Adrenal gland (tissue), 12 donors: ENCODE results near the gene FNIP2. TPM values are rescaled to one million over a fixed set of nuclear protein-coding genes. Genes with fewer than 3 reads are reported as not detected.
A peak's percentile ranks its signal among the peaks of the same experiment; 100 is the strongest.
"Not testable (repeated sequence)": the region's sequence is repeated elsewhere in the genome, so short reads cannot be mapped to it uniquely, and the experiment has no call there.

Experiments used
- DNase-seq, 7 donors: peaks; one replicate each; pipeline ENCODE4 v3.0.0-alpha.2; 2019 to 2020
- H3K27ac ChIP-seq, 5 donors: fragments of 200-600 bp; sonication (generic) in 4 of 5; 1 replicate in 3 of 5; 2 replicates in 2 of 5; pipeline versions ENCODE4 v1.5.1 to v1.8.0; 2016 to 2020; ENCODE audit warnings: mild to moderate bottlenecking in 1 of 5
- H3K27me3 ChIP-seq: fragments of 200-600 bp; 2 replicates; pipeline ENCODE4 v1.8.0; 2021
- H3K36me3 ChIP-seq, 2 donors: fragments of 200-600 bp; replicated peaks in 1 of 2; 1 replicate in 1 of 2; 2 replicates in 1 of 2; pipeline versions ENCODE4 v1.5.1 to v1.8.0; 2018 to 2022
- H3K4me1 ChIP-seq, 2 donors: fragments of 200-600 bp; replicated peaks in 1 of 2; 1 replicate in 1 of 2; 2 replicates in 1 of 2; pipeline versions ENCODE4 v1.5.1 to v1.8.0; 2018 to 2021
- H3K4me3 ChIP-seq, 4 donors: fragments of 200-600 bp; sonication (generic) in 3 of 4; one replicate each; pipeline ENCODE4 v1.5.1; 2016 to 2018
- H3K9me3 ChIP-seq, 3 donors: fragments of 200-600 bp; sonication (generic) in 1 of 3; replicated peaks in 1 of 3; 1 replicate in 2 of 3; 2 replicates in 1 of 3; pipeline versions ENCODE4 v1.5.1 to v1.8.0; 2016 to 2021
- CTCF ChIP-seq, 6 experiments: fragments of 450-650 bp in 4 of 6; fragments of 200-600 bp in 2 of 6; sonication (generic) in 1 of 6; IDR thresholded peaks; 1 replicate in 5 of 6; 2 replicates in 1 of 6; pipeline versions ENCODE4 v1.5.1 to v1.8.0; 2016 to 2021; ENCODE audit warnings: antibody characterized with exemption in 6 of 6, mild to moderate bottlenecking in 2 of 6, moderate library complexity in 1 of 6
- POLR2A ChIP-seq, 2 donors: fragments of 450-650 bp; IDR thresholded peaks; one replicate each; pipeline ENCODE4 v1.6.1; 2017; ENCODE audit warnings: antibody characterized with exemption in 2 of 2, mild to moderate bottlenecking in 2 of 2, moderate library complexity in 1 of 2
- WGBS, 4 donors: extraction: QIAGEN DNeasy Blood & Tissue Kit in 2 of 4; methylation state at CpG; one replicate each; pipeline versions ENCODE4 v1.1.5 to v1.1.7; 2013 to 2017; 5-methylcytosine and 5-hydroxymethylcytosine counted together
- intact Hi-C, 2 donors: fragments of 100-400 bp; cut with DNase I; formaldehyde crosslinking; loops; one replicate each; pipeline versions ENCODE4 v1.14.1 to v1.15.0; 2022 to 2023
- polyA plus RNA-seq, 3 donors: library from polyadenylated mRNA; stranded (reverse); fragments of 200-250 nt in 2 of 3; fragments of 350-450 nt in 1 of 3; fragmentation: Illumina TruSeq in 1 of 3; extraction: RNeasy Lipid Tissue Mini Kit (QIAGEN cat#74804) in 1 of 3; gene quantifications; one replicate each; pipeline ENCODE4 v1.2.3, GENCODE V29; 2013 to 2014
- total RNA-seq, 9 donors: library from RNA; depleted of rRNA in 4 of 9; stranded (reverse); fragments of >200 nt in 4 of 9; fragments of 120-200 nt in 1 of 9; fragmentation: NEBNext Ultra II Directional in 1 of 9; extraction: Animal tissue kit (Norgen Biotek cat#: 25700) in 1 of 9; gene quantifications; one replicate each; pipeline versions ENCODE4 v1.1.0 to v1.2.4, GENCODE V29; 2013 to 2023
- donor health status: healthy with polysubstance abuse.
- donor health status: Bipolar disorder and iron deficiency.
- donor health status: DM: yes; HTN: yes; CAD: no.
- donor health status: DM: no; HTN: no; CAD: no.
- donor health status: DM: no; HTN: no; CAD: no.
- donor health status: DM: yes; HTN: yes; CAD: no.

Gene FNIP2
- total and polyA plus RNA-seq, 12 donors, result 3.5 to 39.4 (median 27.1) TPM

GRCh38 chr4:158875455-158875854 is 106.6 kb downstream of the FNIP2 start:
- Histone ChIP-seq H3K4me3 (no peak overlapping the region), H3K27me3 (no peaks in the 10 kb centered on the region), H3K9me3 (no peaks in the 10 kb centered on the region), H3K36me3 (no peaks in the 10 kb centered on the region), H3K27ac (no peak overlapping the region), H3K4me1 (peaks cover 0 to 8% of the 10 kb centered on the region in 2 donors)
- no peak for TF ChIP-seq CTCF (IDR thresholded peaks at IDR 0.05)
- TF ChIP-seq POLR2A (IDR thresholded peaks at IDR 0.05), result no peak
- intact Hi-C loops, result no loop called here
- 82 to 96% (median 87%) methylated on average over 1 of the region's 1 CpG for WGBS, 4 donors
- DNase-seq, result no peak

GRCh38 chr4:158877069-158877468 is 108.2 kb downstream of the FNIP2 start:
- Histone ChIP-seq H3K4me1 (no peaks in the 10 kb centered on the region), H3K4me3 (no peak overlapping the region), H3K27ac (no peak overlapping the region), H3K36me3 (no peaks in the 10 kb centered on the region), H3K27me3 (no peaks in the 10 kb centered on the region), H3K9me3 (no peaks in the 10 kb centered on the region)
- WGBS, 4 donors, result 76 to 91% (median 85%) methylated on average over 4 of the region's 4 CpGs
- TF ChIP-seq CTCF (IDR thresholded peaks at IDR 0.05), result no peak
- TF ChIP-seq POLR2A (IDR thresholded peaks at IDR 0.05), result no peak
- DNase-seq, result no peak
- intact Hi-C loops, result no loop called here

GRCh38 chr4:158882142-158882541 is 113.3 kb downstream of the FNIP2 start:
- H3K4me3 ChIP-seq, H3K27me3 ChIP-seq, intact Hi-C loops, H3K4me1 ChIP-seq, H3K36me3 ChIP-seq, H3K9me3 ChIP-seq, DNase-seq, H3K27ac ChIP-seq: not testable (repeated sequence)
- WGBS, 4 donors, result 98 to 100% (median 99%) methylated on average over 9 to 25 of the region's 30 CpGs

- TF ChIP-seq CTCF (IDR thresholded peaks at IDR 0.05) (no peak), POLR2A (IDR thresholded peaks at IDR 0.05) (no peak)
- intact Hi-C loops, result no loop called here
- no peaks in the 10 kb centered on the region for H3K36me3 ChIP-seq
These were observed 115.5 kb downstream of the FNIP2 start for GRCh38 chr4:158884280-158884679.

GRCh38 chr4:158885564-158885963 is 116.7 kb downstream of the FNIP2 start:
- DNase-seq, result no peak
- H3K4me1 ChIP-seq, result peaks cover 0 to 6% of the 10 kb centered on the region in 2 donors
- H3K36me3 ChIP-seq, result no peaks in the 10 kb centered on the region
- TF ChIP-seq CTCF (IDR thresholded peaks at IDR 0.05) (no peak), POLR2A (IDR thresholded peaks at IDR 0.05) (no peak)
- H3K9me3 ChIP-seq, result no peaks in the 10 kb centered on the region
- WGBS, 4 donors, result 94 to 99% (median 96%) methylated on average over 5 of the region's 5 CpGs
- no peaks in the 10 kb centered on the region for H3K27me3 ChIP-seq
- intact Hi-C loops, result no loop called here
- H3K27ac ChIP-seq, result no peak overlapping the region
- H3K4me3 ChIP-seq, result no peak overlapping the region

More at GRCh38 chr4:158884280-158884679, 115.5 kb downstream of the FNIP2 start:
- peaks cover 0 to 6% of the 10 kb centered on the region in 2 donors for H3K4me1 ChIP-seq
- DNase-seq, result peak in 4 of 7 donors; percentile 22 to 41 (median 39)
- H3K4me3 ChIP-seq, result no peak overlapping the region
- 54 to 74% (median 54%) methylated on average over 2 of the region's 2 CpGs for WGBS, 4 donors
- no peak overlapping the region for H3K27ac ChIP-seq
- H3K9me3 ChIP-seq, result no peaks in the 10 kb centered on the region
- no peaks in the 10 kb centered on the region for H3K27me3 ChIP-seq
